Activated gamma-delta T cell treated with anti-CD3 and anti-CD28 coated beads, Interleukin-2, amount 50 U/mL, for 16 hours (primary cell): ENCODE data around the gene NUDT10.
"Not testable (repeated sequence)": the region's sequence is repeated elsewhere in the genome, so short reads cannot be mapped to it uniquely, and the experiment has no call there.

ENCODE experiments used
- DNase-seq: peaks from one replicate; pipeline ENCODE4 v3.0.0-alpha.2; 2020; ENCODE audit warnings: low read depth

NUDT10 gene

GRCh38 chrX:51332188-51332942 lies at the start of gene NUDT10:
TSS of gene NUDT10 (plus strand) at chrX:51332822. CDS start at chrX:51332966, 144 bp downstream.
- DNase-seq, result no peak

GRCh38 chrX:51292421-51292820 lies 40.2 kb upstream of the NUDT10 start:
- no peak for DNase-seq

- no peak for DNase-seq
Measured at GRCh38 chrX:51296138-51296537, 36.5 kb upstream of the NUDT10 start.

GRCh38 chrX:51316271-51316670 lies 16.4 kb upstream of the NUDT10 start:
- no peak for DNase-seq

GRCh38 chrX:51332943-51333785 lies 542 bp downstream of the NUDT10 start:
- DNase-seq, result not testable (repeated sequence)

- DNase-seq, result no peak
Measured at GRCh38 chrX:51334276-51334675, 1.7 kb downstream of the NUDT10 start.

- DNase-seq, result no peak
Measured at GRCh38 chrX:51336584-51336983, 4.0 kb downstream of the NUDT10 start.

GRCh38 chrX:51361251-51361650 lies 28.6 kb downstream of the NUDT10 start:
- no peak for DNase-seq

- no peak for DNase-seq
Measured at GRCh38 chrX:51376672-51377071, 44.0 kb downstream of the NUDT10 start.
